CD8-positive, alpha-beta memory T cell (primary cell): ENCODE data around the gene GRK1. TPM values are rescaled to one million over a fixed set of nuclear protein-coding genes. Genes with fewer than 3 reads are reported as not detected.
"Not testable (repeated sequence)": the region's sequence is repeated elsewhere in the genome, so short reads cannot be mapped to it uniquely, and the experiment has no call there.

ENCODE experiments used
- CTCF ChIA-PET: fragments of 350-600 bp; sonication (Branson Sonifier 250); formaldehyde crosslinking; loops from one replicate; lab custom pipeline; 2021; ENCODE audit warnings: antibody characterized with exemption; lab: Charles Lee
- POLR2A ChIA-PET: fragments of 350-600 bp; sonication (Branson Sonifier 250); formaldehyde crosslinking; loops from one replicate; lab custom pipeline; 2021; ENCODE audit warnings: antibody characterized with exemption; lab: Charles Lee
- DNase-seq, 5 donors: peaks; one replicate each; pipeline versions ENCODE4 v3.0.0 to v3.0.0-alpha.2; 2020 to 2022; ENCODE audit warnings: mixed read lengths in 1 of 5
- H3K27ac ChIP-seq: one replicate; pipeline ENCODE4 v1.7.0; 2013; ENCODE audit warnings: low read depth, mild to moderate bottlenecking, low read length, moderate library complexity
- H3K27me3 ChIP-seq: 2 replicates; pipeline ENCODE4 v1.7.0; 2013; ENCODE audit warnings: low read length, mild to moderate bottlenecking; ENCODE audit not compliant: insufficient read depth, poor library complexity, severe bottlenecking
- H3K36me3 ChIP-seq: 2 replicates; pipeline ENCODE4 v1.7.0; 2013; ENCODE audit warnings: mild to moderate bottlenecking, low read length, moderate library complexity; ENCODE audit not compliant: insufficient read depth
- H3K4me1 ChIP-seq: 2 replicates; pipeline ENCODE4 v1.7.0; 2013; ENCODE audit warnings: mild to moderate bottlenecking, low read length, moderate library complexity; ENCODE audit not compliant: insufficient read depth
- H3K4me3 ChIP-seq: 2 replicates; pipeline ENCODE4 v1.7.0; 2013; ENCODE audit warnings: mild to moderate bottlenecking, low read length
- H3K9me3 ChIP-seq: 2 replicates; pipeline ENCODE4 v1.7.0; 2013; ENCODE audit warnings: mild to moderate bottlenecking, low read length
- H3K27ac Mint-ChIP-seq, 8 donors: one replicate each; pipeline ENCODE4 v1.8.0; 2020 to 2021; ENCODE audit warnings: mixed read lengths in 8 of 8, mild to moderate bottlenecking in 6 of 8, inconsistent platforms in 3 of 8, moderate library complexity in 3 of 8
- H3K27me3 Mint-ChIP-seq, 2 donors: one replicate each; pipeline ENCODE4 v1.8.0; 2020 to 2021; ENCODE audit warnings: mixed read lengths in 2 of 2, mild to moderate bottlenecking in 1 of 2, moderate library complexity in 1 of 2
- H3K36me3 Mint-ChIP-seq, 3 donors: one replicate each; pipeline ENCODE4 v1.8.0; 2020 to 2021; ENCODE audit warnings: mixed read lengths in 3 of 3, inconsistent platforms in 1 of 3, mild to moderate bottlenecking in 1 of 3
- H3K4me1 Mint-ChIP-seq, 3 donors: one replicate each; pipeline ENCODE4 v1.8.0; 2020 to 2021; ENCODE audit warnings: mixed read lengths in 3 of 3, inconsistent platforms in 1 of 3, mild to moderate bottlenecking in 1 of 3
- H3K4me3 Mint-ChIP-seq, 7 donors: one replicate each; pipeline ENCODE4 v1.8.0; 2020 to 2021; ENCODE audit warnings: mixed read lengths in 7 of 7, mild to moderate bottlenecking in 6 of 7, moderate library complexity in 4 of 7, inconsistent platforms in 2 of 7
- H3K9me3 Mint-ChIP-seq, 5 donors: one replicate each; pipeline ENCODE4 v1.8.0; 2020 to 2022; ENCODE audit warnings: mixed read lengths in 5 of 5, mild to moderate bottlenecking in 3 of 5, moderate library complexity in 2 of 5, inconsistent platforms in 1 of 5
- polyA plus RNA-seq: library from polyadenylated mRNA; unstranded; fragments of 300-500 nt; fragmentation: Illumina TruSeq; gene quantifications from one replicate; pipeline ENCODE4 v1.2.3, GENCODE V29; 2021
- total RNA-seq, 2 experiments: library from RNA; stranded (reverse); gene quantifications; one replicate each; pipeline ENCODE4 v1.2.3, GENCODE V29; 2021

GRK1 gene
- total and polyA plus RNA-seq, 3 experiments from 2014 or later = not detected

GRCh38 chr13:113744197-113745000 lies 77.4 kb downstream of the GRK1 start:
- H3K27me3 Mint-ChIP-seq = peaks cover 7 to 33% of the 10 kb centered on the region in 2 donors
- H3K9me3 ChIP-seq = no peaks in the 10 kb centered on the region
- no peaks in the 10 kb centered on the region for H3K36me3 ChIP-seq
- POLR2A ChIA-PET = no interaction called here
- peaks cover 23% of the 10 kb centered on the region for H3K4me1 ChIP-seq
- peaks cover 31% of the 10 kb centered on the region for H3K27me3 ChIP-seq
- H3K9me3 Mint-ChIP-seq = no peaks in the 10 kb centered on the region
- no peaks in the 10 kb centered on the region for H3K36me3 Mint-ChIP-seq
- no peak overlapping the region for H3K4me3 Mint-ChIP-seq
- H3K27ac ChIP-seq = no peak overlapping the region
- no peak overlapping the region for H3K27ac Mint-ChIP-seq
- DNase-seq = peak in 1 of 5 donors; percentile 35
- no peak overlapping the region for H3K4me3 ChIP-seq
- CTCF ChIA-PET = no interaction called here
- peaks cover 12 to 20% (median 16%) of the 10 kb centered on the region in 3 donors for H3K4me1 Mint-ChIP-seq

GRCh38 chr13:113745059-113745458 lies 78.0 kb downstream of the GRK1 start:
- H3K4me1 ChIP-seq = peaks cover 23% of the 10 kb centered on the region
- POLR2A ChIA-PET = no interaction called here
- H3K27ac Mint-ChIP-seq = no peak overlapping the region
- H3K4me1 Mint-ChIP-seq = peaks cover 12 to 20% (median 16%) of the 10 kb centered on the region in 3 donors
- H3K36me3 Mint-ChIP-seq = no peaks in the 10 kb centered on the region
- peaks cover 25% of the 10 kb centered on the region for H3K27me3 ChIP-seq
- H3K4me3 Mint-ChIP-seq = no peak overlapping the region
- no peak overlapping the region for H3K4me3 ChIP-seq
- H3K27ac ChIP-seq = no peak overlapping the region
- DNase-seq = no peak
- no peaks in the 10 kb centered on the region for H3K9me3 Mint-ChIP-seq
- CTCF ChIA-PET = no interaction called here
- no peaks in the 10 kb centered on the region for H3K9me3 ChIP-seq
- H3K36me3 ChIP-seq = no peaks in the 10 kb centered on the region
- peaks cover 7 to 28% of the 10 kb centered on the region in 2 donors for H3K27me3 Mint-ChIP-seq

- Histone ChIP-seq H3K27me3 (peaks cover 22% of the 10 kb centered on the region), H3K4me1 (peaks cover 23% of the 10 kb centered on the region)
- H3K36me3 ChIP-seq, H3K27ac ChIP-seq, H3K9me3 ChIP-seq, CTCF ChIA-PET, POLR2A ChIA-PET, H3K9me3 Mint-ChIP-seq, H3K4me3 ChIP-seq, H3K36me3 Mint-ChIP-seq, H3K27ac Mint-ChIP-seq, DNase-seq, H3K4me3 Mint-ChIP-seq: not testable (repeated sequence)
- Mint-ChIP-seq H3K4me1 (peaks cover 12 to 20% (median 16%) of the 10 kb centered on the region in 3 donors), H3K27me3 (peaks cover 7 to 24% of the 10 kb centered on the region in 2 donors)
Observed at GRCh38 chr13:113745500-113746142, 78.6 kb downstream of the GRK1 start.

- peaks cover 17% of the 10 kb centered on the region for H3K27me3 ChIP-seq
- no peaks in the 10 kb centered on the region for H3K9me3 ChIP-seq
- H3K4me3 ChIP-seq = no peak overlapping the region
- no peaks in the 10 kb centered on the region for H3K36me3 ChIP-seq
- DNase-seq = no peak
- Mint-ChIP-seq H3K36me3 (no peaks in the 10 kb centered on the region), H3K27ac (peak overlapping the region in 1 of 8 donors; percentile 29), H3K4me3 (no peak overlapping the region), H3K4me1 (peaks cover 11 to 15% (median 14%) of the 10 kb centered on the region in 3 donors), H3K9me3 (peaks cover 0 to 4% (median 0%) of the 10 kb centered on the region in 5 donors), H3K27me3 (peaks cover 7 to 21% of the 10 kb centered on the region in 2 donors)
- ChIA-PET POLR2A (no interaction called here), CTCF (no interaction called here)
- H3K4me1 ChIP-seq = peaks cover 20% of the 10 kb centered on the region
- no peak overlapping the region for H3K27ac ChIP-seq
Observed at GRCh38 chr13:113746143-113746525, 79.1 kb downstream of the GRK1 start.

- no peak for DNase-seq
- Histone ChIP-seq H3K36me3 (no peaks in the 10 kb centered on the region), H3K9me3 (no peaks in the 10 kb centered on the region), H3K27ac (no peak overlapping the region), H3K4me3 (no peak overlapping the region), H3K4me1 (peaks cover 14% of the 10 kb centered on the region), H3K27me3 (peaks cover 11% of the 10 kb centered on the region)
- H3K4me3 Mint-ChIP-seq = no peak overlapping the region
- ChIA-PET POLR2A (no interaction called here), CTCF (no interaction called here)
- no peak overlapping the region for H3K27ac Mint-ChIP-seq
- H3K9me3 Mint-ChIP-seq = peaks cover 0 to 4% (median 0%) of the 10 kb centered on the region in 5 donors
- H3K27me3 Mint-ChIP-seq = peaks cover 3 to 16% of the 10 kb centered on the region in 2 donors
- H3K36me3 Mint-ChIP-seq = no peaks in the 10 kb centered on the region
- H3K4me1 Mint-ChIP-seq = peaks cover 5 to 10% (median 9%) of the 10 kb centered on the region in 3 donors
Observed at GRCh38 chr13:113746671-113747070, 79.7 kb downstream of the GRK1 start.

GRCh38 chr13:113747291-113747833 lies 80.3 kb downstream of the GRK1 start:
- peaks cover 0 to 4% (median 2%) of the 10 kb centered on the region in 3 donors for H3K4me1 Mint-ChIP-seq
- H3K27me3 Mint-ChIP-seq = peaks cover 2 to 10% of the 10 kb centered on the region in 2 donors
- no peak overlapping the region for H3K27ac Mint-ChIP-seq
- Histone ChIP-seq H3K4me1 (peaks cover 7% of the 10 kb centered on the region), H3K9me3 (no peaks in the 10 kb centered on the region), H3K36me3 (no peaks in the 10 kb centered on the region), H3K27me3 (peaks cover 7% of the 10 kb centered on the region), H3K4me3 (no peak overlapping the region), H3K27ac (no peak overlapping the region)
- peaks cover 0 to 4% (median 0%) of the 10 kb centered on the region in 5 donors for H3K9me3 Mint-ChIP-seq
- ChIA-PET POLR2A (no interaction called here), CTCF (no interaction called here)
- H3K4me3 Mint-ChIP-seq = no peak overlapping the region
- DNase-seq = peak in 1 of 5 donors; percentile 31
- H3K36me3 Mint-ChIP-seq = no peaks in the 10 kb centered on the region

- Mint-ChIP-seq H3K4me3 (no peak overlapping the region), H3K4me1 (peaks cover 0 to 4% (median 0%) of the 10 kb centered on the region in 3 donors), H3K27ac (no peak overlapping the region), H3K27me3 (peaks cover 0 to 6% of the 10 kb centered on the region in 2 donors), H3K9me3 (peaks cover 0 to 4% (median 0%) of the 10 kb centered on the region in 5 donors), H3K36me3 (no peaks in the 10 kb centered on the region)
- H3K4me3 ChIP-seq = no peak overlapping the region
- no peak overlapping the region for H3K27ac ChIP-seq
- ChIA-PET CTCF (no interaction called here), POLR2A (no interaction called here)
- H3K27me3 ChIP-seq = no peaks in the 10 kb centered on the region
- no peaks in the 10 kb centered on the region for H3K36me3 ChIP-seq
- no peaks in the 10 kb centered on the region for H3K4me1 ChIP-seq
- no peak for DNase-seq
- no peaks in the 10 kb centered on the region for H3K9me3 ChIP-seq
Observed at GRCh38 chr13:113748101-113748861, 81.3 kb downstream of the GRK1 start.
